Panc1 (cell line): ENCODE data around the gene PLXNC1. TPM values are rescaled to one million over a fixed set of nuclear protein-coding genes. Genes with fewer than 3 reads are reported as not detected.

Experiments used
- ATAC-seq: fragments of 200-7000 bp; cut with Tn5 transposase; 2 replicates; pipeline ENCODE4 v1.9.1; 2020; ENCODE audit warnings: mild to moderate bottlenecking, moderate library complexity
- BruUV-seq: library from RNA; stranded (reverse); fragments of 400-500 nt; replicated peaks from 2 replicates; lab custom pipeline; 2021; lab: Mats Ljungman, UMichigan
- CTCF ChIA-PET: fragments of 300-600 bp; sonication (Branson Sonifier 250); formaldehyde crosslinking; loops from one replicate; lab custom pipeline; 2022; ENCODE audit warnings: antibody characterized with exemption; lab: Charles Lee
- POLR2A ChIA-PET: fragments of 300-600 bp; sonication (Branson Sonifier 250); formaldehyde crosslinking; loops from one replicate; lab custom pipeline; 2022; ENCODE audit warnings: antibody characterized with exemption; lab: Charles Lee
- DNase-seq: peaks from one replicate; pipeline ENCODE4 v3.0.0-alpha.2; 2010; ENCODE audit warnings: low read depth, low spot score
- H3K27ac ChIP-seq: 2 replicates; pipeline ENCODE4 v1.5.1; 2011; ENCODE audit warnings: mild to moderate bottlenecking, low read length, inconsistent platforms
- H3K27me3 ChIP-seq: fragments of 200-500 bp; sonication (Bioruptor generic); 2 replicates; pipeline ENCODE4 v1.6.0; 2014; ENCODE audit warnings: low read length, inconsistent platforms; ENCODE audit not compliant: control insufficient read depth, insufficient read depth
- H3K36me3 ChIP-seq: fragments of 200-500 bp; sonication (Bioruptor generic); 2 replicates; pipeline ENCODE4 v1.5.1; 2014; ENCODE audit warnings: inconsistent platforms, mild to moderate bottlenecking, low read length, moderate library complexity; ENCODE audit not compliant: control insufficient read depth, insufficient read depth
- H3K4me1 ChIP-seq: 2 replicates; pipeline ENCODE4 v1.5.1; 2011; ENCODE audit warnings: inconsistent platforms, mild to moderate bottlenecking, low read length, moderate library complexity; ENCODE audit not compliant: control insufficient read depth, insufficient read depth
- H3K4me3 ChIP-seq, 2 experiments: 2 replicates each; pipeline ENCODE4 v1.5.1; 2011 to 2012; ENCODE audit warnings: low read depth in 2 of 2, low read length in 2 of 2, mild to moderate bottlenecking in 2 of 2, inconsistent platforms in 1 of 2, moderate library complexity in 1 of 2
- H3K9me3 ChIP-seq: fragments of 200-500 bp; sonication (Bioruptor generic); 2 replicates; pipeline ENCODE4 v1.5.1; 2014; ENCODE audit warnings: low read depth, mild to moderate bottlenecking, inconsistent platforms, low read length, moderate library complexity; ENCODE audit not compliant: control insufficient read depth, insufficient read depth
- POLR2AphosphoS5 ChIP-seq: IDR thresholded peaks from 2 replicates; pipeline ENCODE4 v1.6.1; 2012; ENCODE audit warnings: mild to moderate bottlenecking, low read depth, low read length, moderate library complexity
- REST ChIP-seq, 2 experiments: IDR thresholded peaks; 2 replicates each; pipeline ENCODE4 v1.6.1; 2011 to 2012; ENCODE audit warnings: low read depth in 2 of 2, control low read depth in 1 of 2, low read length in 1 of 2, mild to moderate bottlenecking in 1 of 2, moderate library complexity in 1 of 2; ENCODE audit not compliant: insufficient read depth in 1 of 2
- SIN3A ChIP-seq: IDR thresholded peaks from 2 replicates; pipeline ENCODE4 v1.6.1; 2012; ENCODE audit warnings: low read depth, mild to moderate bottlenecking, low read length, moderate library complexity, borderline replicate concordance; ENCODE audit not compliant: insufficient read depth
- TCF7L2 ChIP-seq: IDR thresholded peaks from 2 replicates; pipeline ENCODE4 v1.6.1; 2011; ENCODE audit warnings: mild to moderate bottlenecking, low read depth, low read length, inconsistent platforms
- in situ Hi-C: cut with HindIII; loops from 2 replicates; pipeline ENCODE4 v1.10.0; 2016; ENCODE audit warnings: low sequenced_read_pairs, low pct_unique_long_range_greater_than_20kb
- intact Hi-C: fragments of 100-400 bp; cut with micrococcal nuclease; formaldehyde crosslinking; loops from one replicate; pipeline ENCODE4 v1.10.0; 2022; ENCODE audit not compliant: unreplicated experiment
- total RNA-seq: library from RNA; stranded (reverse); gene quantifications from one replicate; pipeline ENCODE4 v1.2.1, GENCODE V29; 2021; ENCODE audit not compliant: unreplicated experiment
- TF ChIP-seq, protein P1 (sequence below): fragments of 450-650 bp; IDR thresholded peaks from 2 replicates; pipeline ENCODE4 v1.5.1; 2017; ENCODE audit warnings: mild to moderate bottlenecking

The PLXNC1 gene
- total RNA-seq, 1 experiment from 2014 or later = 0.57 TPM

DNA sequence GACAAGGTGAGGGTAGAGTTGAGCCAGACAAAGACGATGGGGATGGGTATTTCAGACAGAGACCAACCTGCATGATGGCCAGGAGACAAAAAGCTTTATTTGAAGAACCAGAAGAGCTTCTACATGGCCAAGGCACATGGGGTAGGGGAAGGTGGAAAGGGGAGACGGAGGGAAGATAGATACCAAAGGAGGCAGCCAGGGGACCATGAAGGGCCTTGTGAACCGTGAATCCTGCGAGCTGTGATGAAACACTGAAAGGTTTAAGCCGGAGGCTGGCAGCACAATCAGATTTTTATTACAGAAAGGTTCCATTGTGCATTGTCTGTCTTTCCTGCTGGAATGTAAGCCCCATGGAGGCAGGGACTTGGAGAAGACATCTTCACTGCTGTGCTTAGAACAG, 72.4 kb downstream of the PLXNC1 start:
- H3K4me1 ChIP-seq = no peaks in the 10 kb centered on the region
- CTCF ChIA-PET = no interaction called here
- in situ Hi-C loops = no loop called here
- TF ChIP-seq, protein P1, sequence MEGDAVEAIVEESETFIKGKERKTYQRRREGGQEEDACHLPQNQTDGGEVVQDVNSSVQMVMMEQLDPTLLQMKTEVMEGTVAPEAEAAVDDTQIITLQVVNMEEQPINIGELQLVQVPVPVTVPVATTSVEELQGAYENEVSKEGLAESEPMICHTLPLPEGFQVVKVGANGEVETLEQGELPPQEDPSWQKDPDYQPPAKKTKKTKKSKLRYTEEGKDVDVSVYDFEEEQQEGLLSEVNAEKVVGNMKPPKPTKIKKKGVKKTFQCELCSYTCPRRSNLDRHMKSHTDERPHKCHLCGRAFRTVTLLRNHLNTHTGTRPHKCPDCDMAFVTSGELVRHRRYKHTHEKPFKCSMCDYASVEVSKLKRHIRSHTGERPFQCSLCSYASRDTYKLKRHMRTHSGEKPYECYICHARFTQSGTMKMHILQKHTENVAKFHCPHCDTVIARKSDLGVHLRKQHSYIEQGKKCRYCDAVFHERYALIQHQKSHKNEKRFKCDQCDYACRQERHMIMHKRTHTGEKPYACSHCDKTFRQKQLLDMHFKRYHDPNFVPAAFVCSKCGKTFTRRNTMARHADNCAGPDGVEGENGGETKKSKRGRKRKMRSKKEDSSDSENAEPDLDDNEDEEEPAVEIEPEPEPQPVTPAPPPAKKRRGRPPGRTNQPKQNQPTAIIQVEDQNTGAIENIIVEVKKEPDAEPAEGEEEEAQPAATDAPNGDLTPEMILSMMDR = no peak
- TF ChIP-seq POLR2AphosphoS5 (no peak), TCF7L2 (no peak), SIN3A (no peak), REST (IDR thresholded peaks at IDR 0.05; ENCODE audit: insufficient read depth in 1 of 2, low read depth in 2 of 2, low read length in 1 of 2) (no peak)
- H3K4me3 ChIP-seq = no peak overlapping the region
- ATAC-seq = no peak
- H3K27me3 ChIP-seq = peaks cover 2% of the 10 kb centered on the region; the same call in 1 of the 2 replicates
- POLR2A ChIA-PET = no interaction called here
- BruUV-seq = no TSS peak
- no peaks in the 10 kb centered on the region for H3K36me3 ChIP-seq
- DNase-seq = no peak
- no peak overlapping the region for H3K27ac ChIP-seq
- H3K9me3 ChIP-seq = no peaks in the 10 kb centered on the region
- intact Hi-C loops = no loop called here

DNA sequence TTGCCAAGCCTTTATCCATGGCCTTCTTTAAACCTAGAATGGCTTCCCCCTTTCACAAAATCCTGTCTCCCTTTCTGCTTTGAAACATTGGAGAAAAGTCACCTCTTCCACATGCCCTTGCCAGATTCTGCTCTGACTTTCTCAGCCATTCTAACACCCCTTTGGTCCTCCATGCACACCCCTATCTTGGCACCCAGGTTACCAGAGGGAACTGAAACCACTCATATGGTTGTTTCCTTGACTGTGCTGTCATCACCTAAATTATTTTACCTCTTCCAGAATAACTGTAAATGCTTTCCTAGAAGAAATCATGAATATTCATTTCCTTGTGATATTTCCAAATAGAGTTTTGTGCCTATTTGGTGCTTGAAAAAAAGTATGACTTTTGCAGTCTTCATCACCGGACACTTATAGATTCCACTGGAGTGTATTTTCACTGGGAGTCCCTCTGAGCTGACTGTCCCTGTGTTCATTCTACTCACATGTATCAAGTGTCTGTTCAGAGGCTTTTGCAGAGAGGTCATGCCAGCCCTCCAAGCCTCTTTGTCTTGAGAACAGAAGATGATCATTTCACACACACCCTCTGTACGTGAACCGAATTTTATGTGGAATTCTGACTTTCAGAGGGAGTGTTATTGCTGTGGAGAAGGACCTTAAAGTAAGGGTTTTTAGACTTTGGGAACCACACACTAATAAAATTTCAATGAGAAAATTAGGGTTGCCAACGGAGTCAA, 74.1 kb downstream of the PLXNC1 start:
- ATAC-seq (no peak), DNase-seq (no peak)
- H3K36me3 ChIP-seq = no peaks in the 10 kb centered on the region
- H3K4me3 ChIP-seq = no peak overlapping the region
- ChIA-PET CTCF (no interaction called here), POLR2A (no interaction called here)
- H3K9me3 ChIP-seq = no peaks in the 10 kb centered on the region
- no peak overlapping the region for H3K27ac ChIP-seq
- TF ChIP-seq POLR2AphosphoS5 = no peak
- in situ Hi-C loops (no loop called here), intact Hi-C loops (no loop called here)
- peaks cover 2% of the 10 kb centered on the region; the same call in 1 of the 2 replicates for H3K27me3 ChIP-seq
- no peaks in the 10 kb centered on the region for H3K4me1 ChIP-seq
- BruUV-seq = no TSS peak

DNA sequence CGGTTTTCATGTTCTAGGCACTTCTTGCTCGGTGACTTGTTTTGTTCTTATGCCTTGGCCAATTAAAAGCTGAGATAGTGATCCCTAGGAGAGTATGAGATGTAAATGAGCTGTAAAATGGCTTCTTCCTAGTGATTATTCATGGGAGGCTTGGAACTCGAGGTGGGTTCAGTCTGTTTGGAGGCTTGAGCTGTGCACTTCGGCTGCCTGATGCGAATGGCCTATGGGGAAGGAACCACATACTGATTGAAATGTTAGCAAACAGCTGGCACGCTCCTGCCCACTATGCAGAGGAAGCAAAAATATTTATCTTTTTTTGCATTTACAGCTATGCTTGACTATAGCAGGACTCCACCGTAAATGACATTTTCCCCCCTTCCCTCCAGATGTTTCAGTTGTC, 75.5 kb downstream of the PLXNC1 start:
- H3K9me3 ChIP-seq = no peaks in the 10 kb centered on the region
- in situ Hi-C loops = no loop called here
- H3K27me3 ChIP-seq = peaks cover 9% of the 10 kb centered on the region
- ATAC-seq = no peak
- intact Hi-C loops = no loop called here
- no peak overlapping the region for H3K27ac ChIP-seq
- H3K36me3 ChIP-seq = no peaks in the 10 kb centered on the region
- no peak for DNase-seq
- H3K4me3 ChIP-seq = no peak overlapping the region
- ChIA-PET CTCF (no interaction called here), POLR2A (no interaction called here)
- H3K4me1 ChIP-seq = no peaks in the 10 kb centered on the region
- no peak for TF ChIP-seq REST (IDR thresholded peaks at IDR 0.05; ENCODE audit: insufficient read depth in 1 of 2, low read depth in 2 of 2, low read length in 1 of 2)
- TF ChIP-seq, protein P1 = no peak
- no peak for TF ChIP-seq SIN3A
- no peak for TF ChIP-seq TCF7L2
- TF ChIP-seq POLR2AphosphoS5 = no peak
- no TSS peak for BruUV-seq
